HG02840 (cell line): Measurements from ENCODE around the gene KCNMB2.
A peak's percentile ranks its signal among the peaks of the same experiment; 100 is the strongest.

Experiments used
- ATAC-seq: cut with Tn5 transposase; IDR thresholded peaks from one replicate; pipeline ENCODE4 v1.9.1; 2021; ENCODE audit warnings: mild to moderate bottlenecking, moderate library complexity, moderate number of reproducible peaks; ENCODE audit not compliant: unreplicated experiment, low FRiP score

The KCNMB2 gene

DNA sequence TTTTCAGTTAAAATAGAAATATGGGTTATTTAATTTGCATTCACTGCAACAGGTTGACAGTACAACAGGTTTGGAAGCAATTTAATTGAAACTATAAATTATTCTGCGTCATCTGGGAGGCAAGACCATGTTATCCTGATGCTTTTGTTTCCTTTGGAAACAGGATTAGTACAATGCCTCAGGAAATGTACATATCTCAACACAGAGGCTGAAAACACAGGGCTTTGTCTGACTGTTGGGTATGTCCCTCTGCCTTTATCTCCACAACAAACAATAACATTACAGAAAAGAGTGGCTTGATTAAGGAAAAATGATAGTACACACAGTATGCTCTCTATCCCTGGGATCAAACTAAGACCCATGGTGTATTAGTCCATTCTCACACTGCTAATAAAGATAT lies 95.7 kb downstream of the KCNMB2 start:
- no peak for ATAC-seq

DNA sequence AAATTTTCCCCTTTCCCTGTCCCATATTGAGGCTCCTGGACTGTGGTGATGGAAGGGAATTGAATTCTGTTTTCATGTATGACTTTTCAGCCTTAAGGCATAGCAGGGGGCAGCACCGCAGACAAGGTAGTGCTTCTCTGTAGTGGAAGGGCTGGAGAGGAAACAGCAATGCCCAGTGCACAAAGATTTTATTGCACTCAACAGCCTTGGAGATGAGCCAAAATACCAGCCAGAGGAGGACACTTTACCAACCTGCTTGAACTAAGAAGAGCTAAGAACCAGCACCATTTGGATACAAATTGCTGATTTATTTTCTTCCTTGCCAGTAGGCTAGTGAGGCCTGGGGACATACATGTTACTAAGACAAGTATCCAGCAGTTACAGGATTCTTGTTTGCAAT lies 98.7 kb downstream of the KCNMB2 start:
- ATAC-seq, result no peak

DNA sequence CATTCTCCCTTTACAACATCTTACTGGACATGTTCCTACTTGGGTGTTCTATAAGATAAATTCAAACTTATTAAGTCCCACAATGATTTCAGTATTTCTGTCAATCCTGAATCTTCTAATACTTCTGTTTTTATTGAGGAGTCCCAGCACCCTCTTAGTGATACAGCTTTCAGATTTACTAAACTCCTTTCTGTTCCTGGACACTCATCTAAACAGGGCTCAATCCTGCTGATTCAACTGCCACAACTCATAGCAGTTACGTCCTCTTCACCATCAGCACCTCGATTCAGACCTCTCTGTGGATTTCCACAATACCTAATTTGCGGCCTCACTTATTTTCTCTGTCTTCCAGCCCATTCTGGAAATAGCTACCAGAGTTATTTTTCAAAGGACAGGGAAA lies 101.6 kb downstream of the KCNMB2 start:
- no peak for ATAC-seq

DNA sequence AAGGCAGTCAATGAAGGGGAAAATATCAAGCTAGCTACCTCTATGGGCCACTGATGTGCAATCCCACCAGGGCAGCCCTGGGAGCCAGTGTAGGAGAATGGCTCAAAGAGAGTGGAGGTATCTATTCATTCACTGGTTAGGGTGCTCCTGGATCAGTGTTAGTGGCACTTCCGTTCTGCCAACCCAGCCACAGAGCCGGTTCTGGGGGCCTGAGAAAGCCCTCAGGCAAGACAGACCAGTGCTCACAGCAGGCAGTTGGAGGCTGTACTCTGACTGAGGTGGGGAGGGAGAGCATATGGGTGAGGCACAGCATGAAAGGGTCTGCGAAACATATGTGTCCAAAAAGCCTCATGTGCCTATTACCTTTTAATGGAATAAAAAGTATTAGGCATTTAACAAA lies 109.3 kb downstream of the KCNMB2 start:
- no peak for ATAC-seq

DNA sequence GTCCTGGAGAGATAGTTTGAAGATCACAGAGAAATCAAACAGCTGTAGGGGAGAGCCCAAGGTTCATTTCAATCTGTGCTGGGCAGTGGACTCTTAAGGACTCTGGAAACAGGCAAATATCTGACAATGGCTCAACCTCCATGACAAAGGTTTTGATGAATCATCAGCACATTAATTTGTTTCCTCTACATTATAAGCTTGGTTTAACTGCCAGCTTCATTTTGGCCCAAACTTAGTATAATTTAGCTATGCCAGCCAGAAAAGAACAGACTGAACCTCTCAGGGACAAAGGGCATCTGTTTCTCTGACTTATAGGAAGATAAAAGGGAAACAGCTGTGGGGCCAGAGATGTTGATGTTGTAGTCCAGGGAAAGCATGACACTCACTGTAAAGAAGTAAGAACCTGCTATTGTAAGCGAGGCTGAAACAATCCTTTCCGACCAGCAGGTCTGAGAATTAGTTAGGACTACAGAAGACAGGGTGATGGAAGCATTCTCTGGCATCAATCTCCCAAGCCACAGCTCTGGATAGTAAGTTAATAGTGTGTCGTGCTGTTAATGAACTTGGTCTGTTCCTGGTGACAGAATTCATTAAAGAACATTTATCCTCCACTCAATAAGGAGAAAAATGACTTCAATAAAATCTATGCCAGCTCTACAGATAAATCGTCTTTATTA lies 110.1 kb downstream of the KCNMB2 start:
- no peak for ATAC-seq

DNA sequence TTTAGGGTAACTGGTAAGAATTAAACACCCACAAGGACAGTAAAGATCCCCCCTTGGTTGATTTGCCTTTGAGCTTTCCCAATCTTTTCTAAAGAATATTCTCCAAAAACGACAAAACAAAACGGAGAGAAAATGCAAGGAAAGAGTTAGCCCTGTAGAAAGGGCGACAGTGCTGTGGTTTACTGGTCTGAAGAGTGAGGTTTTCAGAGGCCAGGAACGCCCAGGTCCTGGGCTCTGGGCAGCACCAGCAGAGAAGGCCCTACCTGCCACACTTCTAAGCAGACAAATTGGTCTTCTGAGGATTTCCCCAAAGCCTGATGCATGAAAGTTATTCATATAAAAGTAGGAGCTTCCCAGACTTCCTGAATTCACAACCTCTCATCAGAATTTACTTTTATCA lies 119.3 kb downstream of the KCNMB2 start:
- no peak for ATAC-seq

DNA sequence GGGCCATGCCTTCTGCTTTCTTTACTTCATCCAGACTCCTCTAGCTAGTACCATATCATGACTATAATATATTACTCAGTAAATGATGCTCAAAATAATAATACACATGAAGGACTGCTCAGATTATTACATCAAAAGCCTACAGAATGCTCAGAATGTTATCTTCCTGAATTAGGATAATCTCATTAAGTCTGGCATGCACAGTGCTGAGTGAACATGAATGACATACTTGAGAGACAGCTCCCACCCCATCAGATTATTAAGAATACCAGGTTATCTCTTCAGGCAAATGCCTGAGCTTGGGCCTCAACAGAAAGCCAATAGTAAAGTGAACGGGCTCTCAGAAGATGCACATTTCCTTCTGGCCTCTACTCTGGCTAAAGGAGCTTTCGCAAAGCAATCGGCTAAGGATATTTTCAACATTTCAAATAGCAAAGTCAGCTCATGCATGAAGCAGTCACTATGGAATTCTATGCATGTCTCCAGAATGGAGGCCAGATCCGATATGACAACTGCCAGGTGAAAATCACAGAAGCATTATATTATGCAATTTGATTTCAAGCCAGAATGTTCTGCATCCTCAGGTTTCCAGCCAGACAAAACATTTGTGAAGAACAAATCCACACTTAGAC lies 122.6 kb downstream of the KCNMB2 start:
- no peak for ATAC-seq

DNA sequence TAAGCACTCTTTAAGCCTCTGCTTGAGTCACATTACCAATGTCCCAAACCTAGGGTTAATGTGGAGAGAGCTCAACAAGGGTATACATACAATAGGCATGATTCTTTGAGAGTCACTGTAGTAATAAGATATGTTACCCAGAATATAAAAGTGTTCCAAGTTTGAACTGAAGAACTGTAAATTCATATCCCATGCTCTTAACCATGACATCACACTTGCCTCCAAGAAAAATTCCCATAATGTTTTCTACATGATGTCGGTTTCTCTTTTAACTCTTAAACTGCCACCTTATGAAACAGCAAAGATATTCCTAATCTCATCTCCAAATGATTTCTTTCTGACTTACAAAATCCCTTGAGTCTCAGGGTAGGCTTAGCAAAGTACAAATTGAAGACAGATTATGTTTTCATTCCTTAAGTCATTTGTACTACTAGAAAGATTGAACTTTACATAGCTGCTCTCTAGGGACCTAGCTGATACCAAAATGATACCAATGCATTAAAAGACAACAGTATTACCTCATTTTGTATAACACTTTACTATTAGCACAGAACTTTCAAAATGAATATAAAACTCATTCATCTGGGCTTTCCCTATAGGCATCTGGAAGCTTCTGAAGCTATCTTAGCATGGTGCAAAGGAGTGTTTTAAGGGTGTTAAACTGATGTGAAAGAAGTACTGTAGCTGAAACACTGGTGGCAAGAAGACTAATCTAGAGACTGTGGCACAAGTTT lies 127.1 kb downstream of the KCNMB2 start:
- peak; percentile 67 for ATAC-seq

DNA sequence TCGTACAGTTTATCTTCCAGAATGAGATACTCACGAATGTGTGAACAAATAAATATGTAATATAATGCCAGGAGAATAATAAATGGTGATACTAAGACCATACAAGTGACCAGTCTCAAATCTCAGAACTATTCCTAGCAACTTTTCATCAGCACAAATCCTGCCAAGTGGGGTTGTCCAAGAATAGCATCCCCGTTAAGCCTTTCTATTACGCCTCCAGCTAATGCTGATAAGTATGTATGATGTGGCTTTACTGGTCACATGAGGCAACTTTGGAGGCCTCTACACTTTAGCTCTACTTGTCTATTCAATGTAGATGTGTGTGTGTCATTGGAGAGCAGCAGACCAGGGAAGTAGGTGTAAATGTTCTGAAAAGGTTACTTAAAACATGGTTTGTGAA lies 129.5 kb downstream of the KCNMB2 start:
- no peak for ATAC-seq

DNA sequence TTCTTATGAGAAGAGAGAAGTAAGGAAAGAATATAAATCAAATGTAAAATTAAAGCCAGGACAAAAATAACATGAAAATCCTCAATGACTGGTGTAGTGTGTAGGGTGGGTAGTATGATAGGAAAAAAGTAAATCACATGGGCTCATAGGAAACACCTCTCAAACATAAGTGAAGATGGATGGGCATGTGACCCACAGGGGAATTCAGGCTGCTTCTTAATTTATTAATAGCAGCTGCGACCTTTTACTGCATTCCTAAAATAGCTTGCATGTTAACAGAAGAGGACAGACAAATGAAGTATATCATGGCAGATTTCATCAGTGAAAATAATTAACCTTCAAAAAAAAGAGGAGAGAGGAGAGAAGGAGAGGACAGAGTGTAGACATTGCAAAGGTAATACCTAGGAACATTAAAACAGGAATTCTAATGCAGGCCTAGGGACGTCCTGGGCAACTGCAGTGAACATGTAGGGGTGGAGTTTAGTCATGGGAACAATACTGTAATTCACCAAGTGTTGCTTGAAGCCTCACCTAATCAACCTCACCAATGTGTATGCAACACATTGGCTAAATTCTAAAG lies 132.9 kb downstream of the KCNMB2 start:
- ATAC-seq, result no peak

DNA sequence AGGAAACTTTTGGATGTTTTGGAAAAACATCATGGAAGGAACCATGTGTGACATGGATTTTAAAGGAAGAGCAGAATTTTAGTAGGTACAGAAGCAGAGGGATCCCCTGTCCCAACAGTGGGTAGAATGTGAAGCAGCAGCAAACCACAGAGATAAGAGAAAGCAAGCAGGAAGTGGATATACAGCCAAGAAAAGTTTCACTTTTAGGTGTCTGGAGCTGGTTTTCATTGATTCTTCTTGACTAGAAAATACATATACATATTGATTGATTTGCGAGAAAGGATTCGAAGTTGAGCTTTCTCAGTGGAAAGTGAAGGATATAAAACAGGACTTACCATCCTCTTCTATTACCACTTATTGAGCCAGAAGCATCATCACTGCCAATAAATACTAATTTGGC lies 133.5 kb downstream of the KCNMB2 start:
- ATAC-seq, result no peak

DNA sequence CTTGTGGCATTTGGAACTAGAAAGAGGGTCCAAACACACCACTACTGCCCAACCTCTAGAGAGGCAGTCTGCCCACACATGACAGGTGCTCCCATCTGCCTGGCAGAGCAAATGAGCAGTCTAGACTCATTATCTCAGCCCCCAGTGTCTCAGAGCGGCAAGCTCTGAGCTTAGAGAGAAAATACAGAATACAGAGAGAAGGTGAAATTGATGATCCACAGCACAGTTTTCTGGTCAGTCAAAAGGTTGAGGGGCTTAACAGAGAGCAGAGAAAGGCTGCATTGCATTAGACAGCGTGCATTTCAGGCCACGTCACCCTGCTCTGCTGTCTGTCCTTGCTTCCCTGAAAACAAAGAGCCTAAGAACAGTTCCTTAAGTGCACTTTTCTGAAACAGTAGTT lies 135.1 kb downstream of the KCNMB2 start:
- no peak for ATAC-seq

DNA sequence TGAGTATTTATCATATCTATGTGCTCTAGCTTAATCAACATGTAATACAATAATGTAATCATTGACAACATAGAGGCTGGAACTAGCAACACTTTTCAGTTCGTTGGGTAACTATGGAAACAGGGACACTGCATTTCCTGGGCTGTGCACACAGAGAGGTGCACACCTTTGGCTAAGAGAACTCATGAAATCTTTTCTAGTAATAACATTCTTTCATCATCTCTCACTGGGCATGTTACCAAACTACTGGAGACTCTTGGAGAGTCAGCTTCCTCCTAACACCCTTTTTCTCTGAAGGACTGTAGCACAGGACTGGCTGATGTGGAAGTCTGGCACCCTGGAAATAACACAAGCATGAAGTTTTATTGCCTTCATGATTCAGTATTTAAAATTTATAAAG lies 135.6 kb downstream of the KCNMB2 start:
- ATAC-seq, result no peak

DNA sequence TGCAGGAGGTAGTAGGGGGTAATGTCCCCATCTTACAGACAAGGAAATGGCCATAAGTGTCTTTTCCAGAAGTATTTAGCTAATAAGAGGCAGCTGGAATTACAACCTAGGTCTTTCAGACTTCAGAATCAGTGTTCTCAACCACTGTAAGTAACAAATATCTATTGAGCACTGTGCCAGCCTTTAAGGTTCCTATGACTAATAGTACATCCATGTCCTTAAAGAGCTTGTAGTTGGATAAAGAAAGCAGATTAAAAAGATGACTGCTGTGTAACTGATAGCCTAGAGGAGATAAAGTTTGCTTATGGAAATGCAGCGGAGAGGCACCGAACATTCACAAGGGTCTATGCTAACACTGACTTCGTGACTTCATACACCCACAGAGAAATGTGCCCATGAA lies 136.0 kb downstream of the KCNMB2 start:
- no peak for ATAC-seq

DNA sequence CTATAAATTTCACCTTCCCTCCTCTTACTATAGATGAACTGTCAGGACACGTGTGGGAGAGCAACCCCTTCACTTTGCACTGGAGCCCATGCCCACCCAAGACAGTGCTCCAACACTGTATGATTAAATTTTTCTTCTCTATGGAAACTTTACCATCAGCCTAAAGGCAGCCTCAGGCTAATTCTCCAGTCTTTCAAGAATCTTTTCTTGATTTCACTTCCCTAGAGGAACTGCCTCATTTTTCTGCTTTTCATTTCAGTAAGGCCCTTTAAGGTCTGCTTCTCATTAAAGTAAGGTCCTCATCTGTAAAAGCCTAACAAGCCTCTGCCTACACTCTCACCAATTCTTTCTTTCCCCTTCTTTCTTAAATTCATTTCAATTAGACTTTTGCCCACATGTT lies 137.3 kb downstream of the KCNMB2 start:
- no peak for ATAC-seq

DNA sequence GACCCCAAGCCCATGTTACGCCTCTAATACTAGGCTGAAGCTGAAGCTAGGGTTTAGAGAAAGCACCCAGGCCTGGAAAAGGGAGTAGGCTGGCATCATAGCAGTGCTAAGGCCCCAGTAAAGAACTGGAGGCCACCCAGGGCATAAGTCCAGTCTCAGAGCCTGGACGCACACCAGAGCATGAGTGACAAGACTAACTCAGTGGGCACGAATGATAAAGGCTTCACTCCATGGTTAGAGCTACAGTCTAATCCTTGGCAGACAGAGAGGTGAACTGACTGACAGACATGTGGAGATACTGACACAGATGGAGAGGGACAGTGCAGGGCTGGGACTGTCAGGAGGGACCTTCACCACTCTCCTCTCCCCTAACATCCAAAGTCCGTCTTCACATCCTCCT lies 139.8 kb downstream of the KCNMB2 start:
- ATAC-seq, result no peak

DNA sequence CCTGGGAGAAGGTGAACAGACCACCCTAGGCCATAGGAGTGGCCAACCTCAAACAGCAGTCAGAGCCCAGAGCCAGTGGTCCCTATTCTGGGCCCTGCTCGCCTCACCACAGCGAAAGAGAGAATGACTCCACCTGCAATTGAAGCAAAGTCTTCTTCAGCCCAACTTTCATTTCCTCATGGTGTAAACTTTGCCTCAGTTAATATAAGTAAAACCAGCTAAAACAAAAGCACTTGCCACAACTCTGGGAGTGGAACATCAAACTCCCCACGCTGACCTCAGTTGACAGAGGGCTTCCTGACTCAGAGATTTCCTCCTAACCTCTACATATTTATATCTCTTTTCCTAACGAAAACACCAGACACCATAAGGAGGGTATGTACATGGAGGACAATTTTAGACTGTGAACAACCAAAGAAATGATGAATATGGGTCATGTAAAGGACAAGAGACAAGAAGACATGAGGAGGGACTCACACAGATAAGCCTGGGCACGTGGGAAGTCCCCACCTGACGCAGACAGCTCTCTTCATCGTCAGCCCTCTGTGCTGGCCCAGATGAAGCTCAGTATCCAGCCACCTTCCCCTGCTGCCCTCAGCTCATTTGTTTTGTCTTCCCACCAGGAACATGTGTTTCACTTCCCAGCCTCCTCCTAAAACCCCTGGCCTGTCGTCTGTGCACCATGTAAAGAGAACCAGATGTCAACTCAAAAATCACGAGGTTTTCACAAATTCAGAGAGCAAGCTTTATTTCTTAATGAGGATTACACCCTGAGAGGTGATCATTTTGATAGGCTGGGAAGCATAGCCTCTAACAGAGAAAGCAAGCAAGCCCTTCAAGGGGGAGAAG lies 140.9 kb downstream of the KCNMB2 start:
- peak; percentile 58 for ATAC-seq

DNA sequence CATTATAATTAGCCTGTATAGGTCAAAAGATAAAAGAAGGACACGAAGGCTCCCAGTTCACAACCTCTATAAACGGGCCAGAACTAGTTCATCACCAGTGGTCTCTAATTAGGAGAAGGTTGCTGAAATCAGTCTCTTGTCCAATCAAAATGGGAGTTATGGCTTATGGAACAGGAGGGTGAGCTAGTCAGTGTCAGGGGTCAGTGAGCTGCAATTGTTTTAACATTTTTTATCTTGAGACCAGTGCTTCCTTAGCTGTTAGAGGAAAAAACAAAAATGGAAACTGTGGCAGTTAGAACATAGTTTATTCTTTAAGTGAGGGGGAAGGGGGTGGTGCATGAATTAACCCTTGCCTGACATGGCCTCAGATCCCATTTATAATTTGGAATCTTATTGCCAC lies 141.7 kb downstream of the KCNMB2 start:
- ATAC-seq, result no peak

DNA sequence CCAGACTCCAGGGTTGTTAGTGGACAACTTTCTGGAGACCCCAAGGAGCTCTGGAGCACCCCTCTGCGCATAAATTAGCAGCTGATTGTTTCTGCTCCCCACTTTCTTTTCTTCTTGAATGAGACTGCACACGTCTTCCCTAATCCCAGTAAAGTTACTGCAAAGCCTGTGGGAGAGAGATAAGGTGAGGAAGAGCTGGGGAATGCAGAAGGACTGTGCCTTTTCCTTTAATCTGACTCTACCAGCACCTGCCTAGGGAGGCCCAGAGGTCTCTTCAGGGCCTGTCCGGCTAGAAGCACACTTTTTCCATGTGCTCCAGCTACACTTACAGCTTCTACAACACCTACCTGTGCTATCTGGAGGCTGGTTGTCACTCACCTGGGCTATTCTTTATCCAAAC lies 143.8 kb downstream of the KCNMB2 start:
- ATAC-seq, result no peak

DNA sequence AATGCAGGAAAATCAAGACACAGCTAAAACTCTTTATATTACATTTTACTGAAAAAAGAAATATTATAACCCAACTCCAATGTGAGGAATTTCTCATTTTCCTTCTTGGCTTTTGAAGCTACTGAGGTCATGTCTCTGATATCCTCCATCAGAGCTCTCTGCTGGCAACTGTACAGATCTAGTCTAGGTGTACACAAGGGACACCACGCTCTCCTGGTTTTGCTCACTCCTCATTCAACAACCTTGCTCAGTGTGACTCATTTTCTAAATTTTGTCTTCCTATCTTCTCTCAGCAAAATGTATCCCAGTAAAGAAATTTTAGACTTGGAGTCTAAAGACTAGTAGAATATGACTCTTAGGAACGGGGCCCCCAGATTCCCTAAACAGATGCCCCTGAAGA lies 144.3 kb downstream of the KCNMB2 start:
- ATAC-seq, result no peak
